ENCODE measurements around the gene CSTF1.

DNA sequence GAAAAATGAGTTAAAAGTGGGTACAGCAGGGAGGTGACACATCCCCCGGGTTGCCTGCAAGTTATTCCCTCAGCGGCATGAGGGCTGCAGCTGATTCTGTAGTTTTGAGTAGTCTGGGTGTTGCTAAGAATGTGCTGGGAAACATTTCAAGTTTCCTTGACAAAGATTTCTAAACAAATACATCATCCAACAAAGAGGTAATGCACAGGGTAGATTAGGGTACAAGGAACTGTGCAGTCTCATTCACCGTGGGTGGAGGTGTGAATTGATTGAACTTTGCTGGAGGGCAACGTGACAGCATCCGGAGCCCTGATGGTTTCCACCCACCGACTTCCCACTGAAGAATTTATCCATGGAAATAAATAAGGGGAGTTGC is 41.4 kb downstream of the CSTF1 start:
- TF ChIP-seq GATA2 (IDR thresholded peaks at IDR 0.05; ENCODE audit: low read depth, low read length): no peak
- no peak for TF ChIP-seq GATA3 (IDR thresholded peaks at IDR 0.05; ENCODE audit: low read depth, low read length)

Data from SH-SY5Y (cell line).